A549 (cell line): ENCODE data around the gene EXOSC2.

Experiments
- EP300 ChIP-seq, 2 experiments: fragments of >200 bp; sonication (Bioruptor Twin); formaldehyde crosslinking; IDR thresholded peaks; 2 replicates in 1 of 2; 3 replicates in 1 of 2; pipeline ENCODE4 v1.6.1; 2016 to 2017
- JUN ChIP-seq, 2 experiments: fragments of >200 bp; sonication (Bioruptor Twin); formaldehyde crosslinking; IDR thresholded peaks; 2 replicates in 1 of 2; 3 replicates in 1 of 2; pipeline ENCODE4 v1.6.1; 2016 to 2017
- NFE2L2 ChIP-seq: fragments of 150-350 bp; conservative IDR thresholded peaks from 2 replicates; pipeline ENCODE4 v1.6.1; 2014; ENCODE audit warnings: low read length
- PBX3 ChIP-seq: IDR thresholded peaks from 2 replicates; pipeline ENCODE4 v1.6.1; 2012
- PHF8 ChIP-seq: fragments of 200-600 bp; sonication (generic); IDR thresholded peaks from 2 replicates; pipeline ENCODE4 v1.6.1; 2016; ENCODE audit warnings: low read depth, mild to moderate bottlenecking, antibody characterized with exemption, moderate library complexity, borderline replicate concordance
- RCOR1 ChIP-seq: fragments of 150-350 bp; IDR thresholded peaks from 2 replicates; pipeline ENCODE4 v1.6.1; 2014; ENCODE audit warnings: antibody characterized with exemption, low read length, low read depth

GRCh38 chr9:130664251-130665028 lies 29.1 kb upstream of the EXOSC2 start, which contains the start of gene PRDM12:
- TF ChIP-seq JUN (IDR thresholded peaks at IDR 0.05) (no peak), EP300 (IDR thresholded peaks at IDR 0.05) (no peak), PHF8 (no peak), PBX3 (no peak), NFE2L2 (no peak), RCOR1 (no peak)
